ENCODE results near the gene ELAVL4. TPM values are rescaled to one million over a fixed set of nuclear protein-coding genes. Genes with fewer than 3 reads are reported as not detected.

ELAVL4 gene
- total and polyA plus RNA-seq, 2 experiments from 2014 or later: not detected

DNA sequence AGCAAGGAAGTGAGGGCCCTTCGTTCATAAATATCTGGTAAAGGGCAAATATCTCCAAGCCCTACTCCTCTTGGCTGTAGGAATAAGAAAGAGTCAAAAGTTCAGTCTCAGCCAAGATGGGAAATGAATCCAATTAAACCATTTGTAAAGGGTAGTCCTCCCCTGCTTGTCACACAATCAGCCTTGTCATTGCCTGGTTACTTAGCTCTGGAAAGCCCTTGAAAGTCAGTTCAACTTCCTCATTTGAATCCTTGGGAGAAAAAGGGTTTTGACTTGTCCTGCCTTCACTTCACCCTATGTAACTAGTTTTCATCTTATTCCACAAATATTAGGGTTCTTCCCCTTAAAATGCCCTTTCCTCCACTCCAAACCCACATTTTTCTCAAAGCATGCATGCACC, 100.0 kb downstream of the ELAVL4 start:
- Histone ChIP-seq H3K4me3 (no peak overlapping the region), H3K4me1 (ENCODE audit: low read depth) (peaks cover 5% of the 10 kb centered on the region), H3K27ac (no peak overlapping the region), H3K9me3 (ENCODE audit: low read depth) (no peaks in the 10 kb centered on the region), H3K27me3 (no peaks in the 10 kb centered on the region), H3K36me3 (no peaks in the 10 kb centered on the region)
- no peak for DNase-seq (ENCODE audit: low read depth in 1 of 2, low spot score in 1 of 2)
- no peak for TF ChIP-seq CTCF (IDR thresholded peaks at IDR 0.05; ENCODE audit: low read depth, low read length)

- H3K9me3 ChIP-seq (ENCODE audit: low read depth): no peaks in the 10 kb centered on the region
- no peaks in the 10 kb centered on the region for H3K27me3 ChIP-seq
- no peak overlapping the region for H3K4me3 ChIP-seq
- no peak for DNase-seq (ENCODE audit: low read depth in 1 of 2, low spot score in 1 of 2)
- H3K27ac ChIP-seq: no peak overlapping the region
- TF ChIP-seq CTCF (IDR thresholded peaks at IDR 0.05; ENCODE audit: low read depth, low read length): no peak
- H3K4me1 ChIP-seq (ENCODE audit: low read depth): peaks cover 5% of the 10 kb centered on the region
- H3K36me3 ChIP-seq: no peaks in the 10 kb centered on the region
Measured at GRCh38 chr1:50209749-50210148, 101.0 kb downstream of the ELAVL4 start.

- H3K4me1 ChIP-seq (ENCODE audit: low read depth): no peaks in the 10 kb centered on the region
- no peak overlapping the region for H3K27ac ChIP-seq
- TF ChIP-seq CTCF (IDR thresholded peaks at IDR 0.05; ENCODE audit: low read depth, low read length): no peak
- H3K36me3 ChIP-seq: no peaks in the 10 kb centered on the region
- no peak overlapping the region for H3K4me3 ChIP-seq
- no peaks in the 10 kb centered on the region for H3K9me3 ChIP-seq (ENCODE audit: low read depth)
- no peak for DNase-seq (ENCODE audit: low read depth in 1 of 2, low spot score in 1 of 2)
- no peaks in the 10 kb centered on the region for H3K27me3 ChIP-seq
Measured at GRCh38 chr1:50213505-50213904, 104.8 kb downstream of the ELAVL4 start.

DNA sequence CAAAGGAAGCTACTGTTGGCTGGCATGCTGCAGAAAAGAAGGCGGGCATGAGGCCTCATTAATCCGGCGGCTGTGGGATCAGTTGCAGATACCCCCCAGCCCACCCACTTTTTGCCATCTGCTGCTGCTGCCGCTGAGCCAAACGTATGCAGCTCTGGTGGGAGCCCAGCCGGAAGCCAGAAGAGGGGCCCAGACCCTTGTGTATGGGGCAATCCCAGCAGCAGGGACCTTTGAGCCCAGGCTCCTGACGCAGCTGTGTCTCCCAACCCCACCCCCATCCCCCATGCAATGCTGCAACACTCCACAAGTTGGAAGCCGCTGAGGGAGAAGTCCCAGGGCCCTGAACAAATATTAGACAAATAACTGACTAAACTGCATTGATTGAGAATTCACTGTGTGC, 106.0 kb downstream of the ELAVL4 start:
- DNase-seq (ENCODE audit: low read depth in 1 of 2, low spot score in 1 of 2): no peak
- Histone ChIP-seq H3K36me3 (no peaks in the 10 kb centered on the region), H3K4me1 (ENCODE audit: low read depth) (no peaks in the 10 kb centered on the region), H3K4me3 (no peak overlapping the region), H3K27me3 (no peaks in the 10 kb centered on the region), H3K27ac (no peak overlapping the region), H3K9me3 (ENCODE audit: low read depth) (no peaks in the 10 kb centered on the region)
- TF ChIP-seq CTCF (IDR thresholded peaks at IDR 0.05; ENCODE audit: low read depth, low read length): no peak

DNA sequence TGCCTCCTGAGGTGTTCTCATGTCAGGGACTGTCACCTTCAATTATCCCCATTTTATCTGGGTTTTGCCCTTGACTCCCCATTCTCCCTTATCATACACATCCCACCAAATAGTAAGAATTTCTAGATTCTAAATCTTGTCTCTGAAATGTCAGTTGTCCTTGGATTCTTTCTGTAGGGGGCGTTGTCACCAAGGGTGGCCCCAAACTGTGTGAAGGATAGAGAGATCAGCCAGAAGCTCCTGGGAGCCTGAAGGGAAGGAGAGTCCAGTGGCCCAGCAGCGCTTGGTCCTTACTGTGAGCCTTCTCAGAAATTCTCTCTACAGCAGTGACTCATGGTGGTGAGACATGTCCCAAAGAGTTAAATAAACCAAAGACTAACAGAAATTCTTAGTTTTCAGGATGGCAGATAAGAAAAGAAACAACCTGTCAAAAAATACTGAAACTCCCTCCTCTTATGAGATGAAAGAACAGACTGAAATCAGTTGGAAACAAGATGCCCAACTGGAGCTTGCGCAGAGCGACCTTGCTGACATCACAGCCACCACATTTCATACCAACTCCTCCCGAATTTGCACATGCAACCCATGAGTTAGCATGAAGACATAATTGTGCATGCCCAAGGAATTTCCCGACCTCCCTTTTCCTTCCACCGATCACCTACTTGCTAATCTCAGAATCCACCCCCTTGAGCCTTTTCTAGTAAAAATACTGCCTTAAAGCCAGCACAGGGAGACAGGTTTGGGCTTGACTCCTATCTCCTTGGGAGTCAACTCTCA, 109.8 kb downstream of the ELAVL4 start:
- no peak for DNase-seq (ENCODE audit: low read depth in 1 of 2, low spot score in 1 of 2)
- no peak for TF ChIP-seq CTCF (IDR thresholded peaks at IDR 0.05; ENCODE audit: low read depth, low read length)
- Histone ChIP-seq H3K36me3 (no peaks in the 10 kb centered on the region), H3K4me1 (ENCODE audit: low read depth) (no peaks in the 10 kb centered on the region), H3K27ac (no peak overlapping the region), H3K27me3 (no peaks in the 10 kb centered on the region), H3K4me3 (no peak overlapping the region), H3K9me3 (ENCODE audit: low read depth) (no peaks in the 10 kb centered on the region)
